ENCODE results near the gene ACOX1. TPM values are rescaled to one million over a fixed set of nuclear protein-coding genes. Genes with fewer than 3 reads are reported as not detected.

Gene ACOX1
- total RNA-seq, 1 experiment from 2014 or later = 50.2 TPM

- TF ChIP-seq CTCF (IDR thresholded peaks at IDR 0.05 in 2 of 3, conservative IDR thresholded peaks at IDR 0.05 in 1 of 3; ENCODE audit: borderline replicate concordance in 1 of 3, insufficient read depth in 1 of 3, low read depth in 2 of 3, low read length in 2 of 3) (no peak), ATF3 (IDR thresholded peaks at IDR 0.05) (no peak), ELF1 (IDR thresholded peaks at IDR 0.05; ENCODE audit: borderline replicate concordance, low read depth) (no peak), MAX (IDR thresholded peaks at IDR 0.05) (no peak), SIN3A (IDR thresholded peaks at IDR 0.05; ENCODE audit: low read depth) (no peak), RAD21 (IDR thresholded peaks at IDR 0.05; ENCODE audit: low read depth) (no peak)
Observed at GRCh38 chr17:75959051-75959838, 19.7 kb downstream of the ACOX1 start (continued).

GRCh38 chr17:75950855-75951554 is 28.0 kb downstream of the ACOX1 start:
- DNase-seq (ENCODE audit: low read depth, low spot score) (no peak), ATAC-seq (no peak)
- Histone ChIP-seq H3K79me2 (ENCODE audit: insufficient read depth, low read length) (no peaks in the 10 kb centered on the region), H3K9me3 (ENCODE audit: control insufficient read depth in 1 of 2, insufficient read depth in 1 of 2, low read depth in 1 of 2, low read length in 2 of 2) (no peaks in the 10 kb centered on the region), H2AFZ (ENCODE audit: low read depth, low read length, poor library complexity, severe bottlenecking) (no peak overlapping the region), H4K20me1 (ENCODE audit: insufficient read depth) (no peaks in the 10 kb centered on the region), H3K9ac (ENCODE audit: low read length) (no peak overlapping the region), H3K4me1 (ENCODE audit: control insufficient read depth in 1 of 2, insufficient read depth in 2 of 2, low read length in 2 of 2) (no peaks in the 10 kb centered on the region), H3K27me3 (ENCODE audit: insufficient read depth, low read length) (no peaks in the 10 kb centered on the region), H3K27ac (ENCODE audit: low read depth, low read length) (no peak overlapping the region), H3K36me3 (ENCODE audit: control insufficient read depth in 1 of 2, insufficient read depth in 2 of 2, low read length in 2 of 2) (peaks cover 39 to 48% of the 10 kb centered on the region in 2 experiments; a peak in 3 of 4 replicates), H3K9me2 (ENCODE audit: insufficient read depth) (no peaks in the 10 kb centered on the region), H3K4me3 (replicated peaks in 1 of 2; ENCODE audit: low read depth in 1 of 2, low read length in 2 of 2) (no peak overlapping the region), H3K4me2 (ENCODE audit: low read length) (no peak overlapping the region)
- intact Hi-C loops (cut with micrococcal nuclease) = no loop called here
- BruUV-seq (replicated peaks) = no TSS peak
- POLR2A ChIA-PET = no interaction called here
- RAD21 ChIA-PET (ENCODE audit: low non-redundant PET in 1 of 2, low total read pairs in 2 of 2, uncharacterized antibody in 2 of 2, unreplicated experiment in 2 of 2) = no interaction called here
- TF ChIP-seq SP1 (IDR thresholded peaks at IDR 0.05; ENCODE audit: low read depth) (no peak), TCF7L2 (IDR thresholded peaks at IDR 0.05; ENCODE audit: borderline replicate concordance, extremely low read depth, insufficient read depth, insufficient read length) (no peak), EZH2 (IDR thresholded peaks at IDR 0.05) (no peak), SIN3A (IDR thresholded peaks at IDR 0.05; ENCODE audit: low read depth) (no peak)
- CTCF ChIA-PET = no interaction called here

Measured in HCT116 (cell line).